Measurements from ENCODE around the gene CD2AP. TPM values are rescaled to one million over a fixed set of nuclear protein-coding genes. Genes with fewer than 3 reads are reported as not detected.
"Not testable (repeated sequence)": the region's sequence is repeated elsewhere in the genome, so short reads cannot be mapped to it uniquely, and the experiment has no call there.

Gene CD2AP
- total RNA-seq, 1 donor from 2014 or later: 10.0 TPM

- ATAC-seq (no peak), DNase-seq (ENCODE audit: missing footprints) (no peak)
- intact Hi-C loops (cut with DNase I): loop anchor here (5.0 kb wide), 1 partner anchor 57 kb away; the partner anchor contains the start of gene CD2AP
These were observed 56.5 kb downstream of the CD2AP start for GRCh38 chr6:47534063-47534462.

GRCh38 chr6:47535316-47536225, 58.0 kb downstream of the CD2AP start:
- intact Hi-C loops (cut with DNase I): loop anchor here (5.0 kb wide), 1 partner anchor 33 kb away; no protein-coding TSS in a partner anchor
- ATAC-seq: no peak

GRCh38 chr6:47536816-47537401, 59.3 kb downstream of the CD2AP start:
- intact Hi-C loops (cut with DNase I): loop anchor here (5.0 kb wide), 1 partner anchor 35 kb away; no protein-coding TSS in a partner anchor
- DNase-seq (ENCODE audit: missing footprints): no peak
- no peak for ATAC-seq

More at GRCh38 chr6:47535316-47536225, 58.0 kb downstream of the CD2AP start:
- no peak for DNase-seq (ENCODE audit: missing footprints)

- intact Hi-C loops (cut with DNase I): no loop called here
These were observed 67.6 kb downstream of the CD2AP start for GRCh38 chr6:47545223-47545622.

GRCh38 chr6:47551670-47552069, 74.1 kb downstream of the CD2AP start:
- no peak for ATAC-seq
- intact Hi-C loops (cut with DNase I): no loop called here
- DNase-seq (ENCODE audit: missing footprints): no peak

More at GRCh38 chr6:47545223-47545622, 67.6 kb downstream of the CD2AP start:
- DNase-seq (ENCODE audit: missing footprints) (no peak), ATAC-seq (no peak)

- no peak for DNase-seq (ENCODE audit: missing footprints)
- ATAC-seq: no peak
- intact Hi-C loops (cut with DNase I): no loop called here
These were observed 74.7 kb downstream of the CD2AP start for GRCh38 chr6:47552319-47552718.

GRCh38 chr6:47553243-47553642, 75.7 kb downstream of the CD2AP start:
- intact Hi-C loops (cut with DNase I); ATAC-seq; DNase-seq (ENCODE audit: missing footprints): not testable (repeated sequence)

GRCh38 chr6:47556459-47556858, 78.9 kb downstream of the CD2AP start:
- ATAC-seq; intact Hi-C loops (cut with DNase I); DNase-seq (ENCODE audit: missing footprints): not testable (repeated sequence)

- intact Hi-C loops (cut with DNase I): no loop called here
- DNase-seq (ENCODE audit: missing footprints) (no peak), ATAC-seq (no peak)
These were observed 85.6 kb downstream of the CD2AP start for GRCh38 chr6:47563162-47563561.

GRCh38 chr6:47566602-47567001, 89.0 kb downstream of the CD2AP start:
- DNase-seq (ENCODE audit: missing footprints); ATAC-seq; intact Hi-C loops (cut with DNase I): not testable (repeated sequence)

- ATAC-seq (no peak), DNase-seq (ENCODE audit: missing footprints) (no peak)
- intact Hi-C loops (cut with DNase I): no loop called here
These were observed 90.0 kb downstream of the CD2AP start for GRCh38 chr6:47567586-47567985.

- intact Hi-C loops (cut with DNase I): no loop called here
- ATAC-seq: no peak
These were observed 93.9 kb downstream of the CD2AP start for GRCh38 chr6:47571488-47571887.

GRCh38 chr6:47573109-47573508, 95.5 kb downstream of the CD2AP start:
- ATAC-seq: no peak
- intact Hi-C loops (cut with DNase I): no loop called here
- DNase-seq (ENCODE audit: missing footprints): no peak

More at GRCh38 chr6:47571488-47571887, 93.9 kb downstream of the CD2AP start:
- DNase-seq (ENCODE audit: missing footprints): no peak

GRCh38 chr6:47574789-47575188, 97.2 kb downstream of the CD2AP start:
- DNase-seq (ENCODE audit: missing footprints) (no peak), ATAC-seq (no peak)
- intact Hi-C loops (cut with DNase I): no loop called here

- intact Hi-C loops (cut with DNase I): no loop called here
- ATAC-seq (no peak), DNase-seq (ENCODE audit: missing footprints) (no peak)
These were observed 101.5 kb downstream of the CD2AP start for GRCh38 chr6:47579040-47579439.

- ATAC-seq (no peak), DNase-seq (ENCODE audit: missing footprints) (no peak)
- intact Hi-C loops (cut with DNase I): no loop called here
These were observed 104.0 kb downstream of the CD2AP start for GRCh38 chr6:47581591-47581990.

- DNase-seq (ENCODE audit: missing footprints): no peak
- intact Hi-C loops (cut with DNase I): no loop called here
- ATAC-seq: no peak
These were observed 109.9 kb downstream of the CD2AP start for GRCh38 chr6:47587493-47587892.

- no peak for ATAC-seq
- DNase-seq (ENCODE audit: missing footprints): no peak
- intact Hi-C loops (cut with DNase I): no loop called here
These were observed 114.7 kb downstream of the CD2AP start for GRCh38 chr6:47592131-47592840.

GRCh38 chr6:47593979-47594378, 116.4 kb downstream of the CD2AP start:
- no peak for DNase-seq (ENCODE audit: missing footprints)
- ATAC-seq: no peak
- intact Hi-C loops (cut with DNase I): no loop called here

Measured in Right ventricle myocardium inferior (tissue), 1 donor.